Right lobe of liver (tissue), 4 donors: Measurements from ENCODE around the gene PIGA.

Experiments
- CTCF ChIP-seq, 4 donors: fragments of 200-600 bp in 3 of 4; fragments of 450-650 bp in 1 of 4; IDR thresholded peaks; one replicate each; pipeline versions ENCODE4 v1.5.1 to v1.8.0; 2016 to 2022; ENCODE audit warnings: antibody characterized with exemption in 4 of 4, mild to moderate bottlenecking in 2 of 4
- POLR2A ChIP-seq: fragments of 450-650 bp; IDR thresholded peaks from one replicate; pipeline ENCODE4 v1.6.1; 2017; ENCODE audit warnings: antibody characterized with exemption, mild to moderate bottlenecking
- donor health status: DM: no; HTN: no; CAD: no.
- donor health status: DM: no; HTN: no; CAD: no.
- donor health status: DM: no; HTN: yes; CAD: no.

GRCh38 chrX:15382813-15383212 is 47.5 kb upstream of the PIGA start:
- TF ChIP-seq POLR2A (no peak), CTCF (IDR thresholded peaks at IDR 0.05) (no peak)
